HG03064 (cell line): ENCODE data around the gene TP73.

Experiments
- ATAC-seq: cut with Tn5 transposase; IDR thresholded peaks from one replicate; pipeline ENCODE4 v1.9.1; 2021; ENCODE audit warnings: low read depth; ENCODE audit not compliant: unreplicated experiment

Gene TP73

DNA sequence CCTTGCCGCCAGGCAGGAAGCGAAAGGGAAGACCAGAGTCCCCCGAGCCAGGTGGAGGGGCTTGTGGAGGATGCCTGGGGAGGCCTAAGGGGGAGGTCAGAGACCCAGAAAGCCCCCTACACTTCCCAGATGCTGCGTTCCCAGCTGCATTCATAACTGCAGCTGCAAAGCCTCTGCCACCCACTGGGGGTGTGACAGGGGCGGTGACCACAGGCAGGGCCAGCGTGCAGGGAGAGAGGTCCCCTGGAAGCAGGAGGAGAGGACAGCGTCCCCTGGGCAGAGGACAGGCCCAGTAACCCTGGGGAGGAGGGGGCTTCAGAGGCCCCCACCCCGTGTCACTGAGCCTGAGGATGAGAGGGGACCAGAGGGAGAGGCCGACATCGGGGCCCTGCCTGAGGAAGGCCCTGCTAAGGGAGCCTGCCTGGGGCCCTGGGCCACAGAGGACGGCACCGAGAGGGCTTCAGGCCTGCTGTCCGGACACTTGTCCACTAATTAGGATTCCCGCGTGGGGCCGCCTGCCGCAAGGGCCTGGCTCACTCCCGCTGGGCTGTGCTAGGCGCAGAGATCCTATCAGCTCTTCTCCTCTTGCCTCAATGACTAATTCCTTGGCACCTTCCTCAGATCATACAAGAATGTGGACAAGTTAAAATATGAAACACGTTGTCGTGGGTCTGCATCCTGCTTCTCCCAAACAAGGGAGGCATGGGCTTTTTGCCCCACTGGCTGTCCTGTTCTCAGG, 50.8 kb downstream of the TP73 start:
- ATAC-seq: no peak

DNA sequence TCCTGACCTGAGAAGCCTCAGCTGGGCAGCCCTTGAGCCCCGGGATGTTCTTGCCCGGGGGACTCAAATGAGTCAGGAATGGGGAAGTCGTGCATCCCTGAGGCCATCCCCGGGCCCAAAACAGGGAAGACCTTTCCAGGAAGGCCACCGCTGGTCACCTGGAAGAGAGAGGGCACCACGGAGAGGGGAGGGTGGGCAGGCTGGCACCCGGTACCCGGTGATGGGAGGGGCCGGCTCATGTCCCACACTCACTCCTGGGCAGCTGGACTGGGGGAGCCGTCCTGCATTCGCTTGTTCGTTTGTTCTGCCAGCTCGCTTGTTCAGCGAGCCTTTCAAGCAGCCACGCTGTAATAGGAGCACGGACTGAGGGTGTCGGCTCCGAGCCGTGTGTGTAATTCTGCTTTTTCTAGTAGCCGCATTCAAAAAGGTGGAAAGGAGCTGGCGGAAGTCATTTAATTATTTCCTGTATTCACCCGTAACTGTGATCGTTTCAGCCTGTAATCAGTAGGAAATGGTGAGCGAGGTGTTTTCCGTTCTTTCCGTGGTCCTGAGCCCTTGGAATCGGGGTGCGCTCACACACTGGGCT, 51.6 kb downstream of the TP73 start:
- no peak for ATAC-seq

DNA sequence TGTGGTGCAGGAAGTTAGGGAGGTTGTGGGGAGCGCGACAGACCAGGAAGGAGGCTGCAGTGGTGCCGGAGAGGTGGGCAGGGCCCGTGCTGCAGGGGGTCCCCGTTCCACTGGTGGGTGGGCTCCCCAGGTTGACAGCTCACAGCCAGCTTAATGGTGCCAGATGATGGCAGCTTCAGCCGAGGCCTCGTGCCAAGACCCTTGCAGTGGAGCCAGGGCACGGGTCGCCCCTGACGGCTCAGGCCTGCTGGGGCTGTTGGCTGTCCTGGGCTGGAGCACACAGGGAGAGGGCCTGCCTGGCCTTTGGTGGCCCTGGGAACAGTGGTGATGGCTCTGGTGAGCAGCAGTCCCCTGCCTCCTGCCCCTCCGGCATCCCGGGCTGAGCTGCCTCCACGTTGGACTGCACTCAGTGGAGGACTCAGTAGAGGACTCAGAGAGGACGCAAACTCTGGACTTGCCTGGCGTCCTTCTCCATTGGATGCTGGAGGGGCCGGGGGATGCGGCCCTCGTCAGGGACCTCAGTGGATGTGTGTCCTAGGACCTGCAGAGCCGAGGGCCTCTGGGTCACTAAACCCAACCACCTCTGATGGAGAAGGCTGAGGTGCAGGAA, 53.1 kb downstream of the TP73 start:
- ATAC-seq: no peak

- ATAC-seq: no peak
These were observed 54.5 kb downstream of the TP73 start for GRCh38 chr1:3706651-3707297.

DNA sequence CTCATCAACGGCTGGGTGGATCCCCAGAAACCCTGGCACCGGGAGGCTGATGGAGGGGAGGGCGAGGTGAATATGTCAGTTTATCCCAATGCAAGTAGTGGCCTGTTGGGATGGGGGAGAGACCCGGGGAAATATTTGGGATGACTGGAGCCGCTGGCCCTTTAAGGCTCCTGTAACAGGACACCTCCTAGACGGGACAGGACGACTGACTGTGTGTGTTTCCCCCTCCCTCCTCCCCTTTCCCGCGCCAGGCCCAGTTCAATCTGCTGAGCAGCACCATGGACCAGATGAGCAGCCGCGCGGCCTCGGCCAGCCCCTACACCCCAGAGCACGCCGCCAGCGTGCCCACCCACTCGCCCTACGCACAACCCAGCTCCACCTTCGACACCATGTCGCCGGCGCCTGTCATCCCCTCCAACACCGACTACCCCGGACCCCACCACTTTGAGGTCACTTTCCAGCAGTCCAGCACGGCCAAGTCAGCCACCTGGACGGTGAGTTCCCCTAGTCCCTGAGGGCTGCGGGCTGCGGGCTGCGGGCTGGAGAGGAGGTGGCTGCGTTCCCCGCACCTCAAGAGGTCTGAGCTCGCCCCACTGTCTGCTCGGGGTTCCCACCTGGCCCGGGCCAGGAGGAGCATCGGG, 55.1 kb downstream of the TP73 start:
- no peak for ATAC-seq

GRCh38 chr1:3707939-3708328, 55.6 kb downstream of the TP73 start:
- no peak for ATAC-seq

- no peak for ATAC-seq
These were observed 56.5 kb downstream of the TP73 start for GRCh38 chr1:3708791-3709190.

DNA sequence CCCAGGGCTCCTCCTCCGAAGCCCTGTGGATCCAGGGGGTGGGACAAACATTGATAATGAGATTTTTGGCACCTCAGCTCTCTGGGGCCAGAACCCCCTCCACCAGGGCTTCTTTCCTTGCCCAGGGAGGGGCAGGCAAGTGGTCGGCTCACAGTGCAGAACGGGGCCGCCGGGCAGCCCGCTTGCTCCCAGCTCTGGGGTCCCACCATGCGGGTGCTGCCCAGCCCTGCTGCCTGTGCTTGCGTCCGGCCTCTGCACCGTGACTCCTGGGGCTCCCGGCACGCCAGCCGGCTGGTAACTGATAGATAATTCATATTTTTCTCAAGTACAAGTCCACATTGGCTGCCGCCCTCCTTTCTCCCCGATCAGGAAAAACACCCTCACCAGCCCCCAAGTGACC, 57.9 kb downstream of the TP73 start:
- no peak for ATAC-seq

- ATAC-seq: no peak
These were observed 59.1 kb downstream of the TP73 start for GRCh38 chr1:3711381-3711779.

DNA sequence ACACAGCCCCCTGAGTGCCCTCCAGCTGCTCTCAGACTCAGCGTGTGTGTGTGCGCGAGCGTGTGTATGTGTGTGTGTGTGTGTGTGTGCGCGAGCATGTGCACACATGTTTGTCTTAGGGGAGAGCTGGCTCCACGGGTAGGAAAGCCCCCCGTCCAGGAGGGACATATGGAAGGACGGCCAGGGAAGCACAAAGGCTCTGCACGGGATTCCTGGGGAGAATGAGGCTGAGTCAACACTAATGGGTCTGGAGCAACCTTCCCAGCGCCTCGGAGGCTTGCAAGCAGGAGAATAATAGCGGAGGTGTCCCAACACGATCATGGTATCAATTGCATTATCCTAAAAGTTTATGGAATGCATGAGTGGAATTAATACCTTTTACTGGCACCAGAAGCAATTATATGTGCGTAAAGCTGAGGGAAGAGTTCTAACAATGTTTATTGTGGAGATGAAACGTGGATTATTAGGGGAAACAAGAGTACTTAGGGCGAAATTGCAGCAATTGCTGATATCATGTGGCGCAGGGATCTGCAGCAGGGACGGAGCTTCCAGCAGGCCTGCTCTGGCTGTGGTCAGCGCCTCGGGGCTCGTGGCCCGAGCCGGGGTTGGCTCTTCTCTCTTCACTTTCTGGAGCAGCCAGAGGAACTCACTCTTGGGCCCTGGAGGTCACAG, 59.6 kb downstream of the TP73 start:
- no peak for ATAC-seq

DNA sequence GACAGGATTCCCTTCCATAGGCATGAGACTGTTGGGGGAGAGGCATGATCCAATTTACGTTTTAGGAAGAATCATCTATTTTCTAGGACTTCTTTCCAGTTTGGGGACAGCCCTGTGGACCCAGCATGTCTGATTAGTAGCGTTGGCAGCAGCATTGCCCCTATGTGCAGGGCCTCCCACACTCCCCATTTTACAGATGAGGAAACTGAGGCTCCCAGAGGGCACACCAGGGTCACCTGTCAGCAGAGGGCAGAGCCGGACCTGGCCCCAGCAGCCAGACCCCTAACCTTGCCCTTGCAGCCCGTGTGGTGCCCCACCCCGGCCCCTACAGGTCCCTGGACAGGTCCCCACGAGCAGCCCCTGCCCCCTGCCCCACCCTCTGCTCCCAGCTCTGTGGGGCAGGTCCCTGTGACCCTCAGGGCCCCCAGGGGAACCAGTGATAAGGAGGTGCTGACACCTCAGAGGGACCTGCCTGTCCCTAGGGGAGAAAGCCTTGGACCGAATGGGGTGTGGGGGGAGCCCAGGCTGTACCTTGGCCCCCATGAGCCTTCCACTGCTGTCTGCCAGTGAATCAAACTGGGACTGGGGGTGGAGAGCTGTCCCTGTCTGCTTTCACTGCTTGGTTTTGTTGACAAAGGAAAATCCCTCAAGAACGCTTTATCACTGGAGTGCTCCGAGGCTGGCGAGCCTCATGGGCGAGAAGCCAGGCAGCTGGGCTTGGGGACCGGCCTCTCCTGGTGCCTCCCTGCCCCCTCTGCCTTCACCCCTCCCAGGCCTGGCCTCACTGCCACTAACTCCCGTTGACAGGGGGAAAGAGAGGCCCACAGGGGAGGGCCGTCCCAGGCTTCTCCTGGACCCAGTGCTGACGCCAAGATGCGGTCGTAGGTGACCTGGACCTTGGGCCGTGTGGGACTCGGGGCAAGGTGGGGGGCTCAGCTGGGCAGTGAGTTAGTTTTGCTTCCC, 60.5 kb downstream of the TP73 start:
- ATAC-seq: no peak

DNA sequence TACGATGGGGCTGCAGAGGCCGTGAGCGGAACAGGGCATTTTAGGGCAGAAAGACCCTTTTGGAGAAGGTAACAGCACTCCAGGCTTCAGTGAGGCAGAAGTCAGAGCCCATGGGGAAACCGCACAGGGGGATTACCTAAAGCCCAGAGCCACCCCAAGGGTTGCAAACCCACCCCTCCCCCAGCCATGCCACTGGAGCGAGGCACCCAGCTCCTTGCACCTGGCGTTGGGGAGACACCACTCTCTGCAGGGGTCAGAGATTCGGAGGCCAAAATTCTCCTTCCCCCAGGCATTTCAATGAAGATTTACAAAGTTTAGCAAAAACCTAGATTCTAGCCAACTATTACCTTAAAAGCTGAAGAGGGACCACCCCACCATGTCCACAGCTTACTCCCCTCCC, 61.5 kb downstream of the TP73 start:
- no peak for ATAC-seq

- ATAC-seq: no peak
These were observed 62.0 kb downstream of the TP73 start for GRCh38 chr1:3714284-3714741.

DNA sequence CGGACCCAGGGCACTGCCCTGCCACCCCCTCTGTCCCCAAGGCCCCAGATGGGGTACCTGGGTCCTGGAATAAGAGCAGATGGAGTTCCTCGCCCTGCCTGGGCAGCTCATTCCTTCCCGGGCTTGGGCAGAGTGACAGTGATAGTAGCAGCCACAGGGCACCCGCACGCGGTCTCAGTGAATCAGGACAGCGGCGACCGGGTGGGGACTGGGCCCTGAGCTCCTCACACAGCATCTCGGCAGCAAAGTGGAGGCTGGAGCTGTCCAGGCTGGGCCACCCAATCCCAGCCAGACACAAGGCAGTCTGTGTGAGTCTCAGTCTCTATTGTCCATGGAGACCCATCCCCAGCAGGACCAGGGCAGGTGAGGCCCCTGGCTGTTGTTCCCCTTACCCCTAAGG, 62.5 kb downstream of the TP73 start:
- ATAC-seq: no peak

DNA sequence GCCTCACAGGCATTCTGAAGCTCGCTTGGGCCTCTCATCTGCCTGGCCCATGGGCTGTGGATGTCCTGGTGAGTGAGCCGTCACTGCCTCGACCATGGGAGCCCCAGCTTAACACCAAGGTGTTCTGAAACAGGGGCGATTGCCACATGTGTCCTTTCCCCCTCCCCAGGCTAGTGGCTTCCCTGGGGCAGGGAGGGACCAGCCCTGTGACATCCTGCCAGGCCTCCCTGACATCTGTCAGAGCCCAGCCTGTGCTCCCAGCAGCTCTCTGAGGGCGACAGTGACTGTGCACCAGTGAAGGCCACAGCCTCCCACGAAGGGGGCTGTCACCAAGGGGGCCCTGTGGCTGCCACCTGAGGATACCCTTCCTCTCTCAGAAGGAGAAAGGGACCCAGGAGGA, 64.0 kb downstream of the TP73 start:
- ATAC-seq: no peak

DNA sequence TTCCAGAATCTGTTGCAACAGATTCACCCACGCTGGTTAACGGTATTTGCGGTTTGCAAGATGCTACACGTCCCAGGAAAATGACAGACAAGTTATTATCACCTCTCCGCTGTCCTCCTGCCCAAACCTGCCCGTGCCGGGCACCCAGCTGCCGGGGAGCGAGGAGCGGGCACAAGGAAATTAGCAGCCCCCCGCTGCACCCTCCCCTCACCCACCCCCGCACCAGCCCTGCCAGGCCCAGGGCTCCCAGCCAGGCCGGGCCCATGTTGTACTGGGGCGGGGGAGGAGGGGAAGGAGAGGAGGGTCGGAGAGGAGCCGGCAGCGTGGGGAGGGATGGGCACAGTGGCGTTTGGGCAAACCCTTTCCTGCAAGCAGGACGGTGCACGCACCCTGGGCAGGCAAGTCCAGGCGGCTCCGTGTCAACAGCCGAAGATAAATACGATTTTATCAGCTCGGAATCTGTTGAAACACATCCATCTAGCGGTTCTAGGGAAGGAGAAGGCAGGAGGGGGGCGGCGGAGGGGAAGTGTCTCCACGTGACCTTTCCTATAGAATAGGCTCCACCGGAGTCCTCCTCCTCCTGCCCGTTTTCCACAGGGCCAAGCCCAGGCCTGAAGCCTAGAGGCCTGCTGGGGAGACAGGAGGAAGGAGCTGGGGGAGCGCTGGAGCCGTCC, 64.9 kb downstream of the TP73 start:
- no peak for ATAC-seq

- ATAC-seq: no peak
These were observed 65.6 kb downstream of the TP73 start for GRCh38 chr1:3717715-3718601.

DNA sequence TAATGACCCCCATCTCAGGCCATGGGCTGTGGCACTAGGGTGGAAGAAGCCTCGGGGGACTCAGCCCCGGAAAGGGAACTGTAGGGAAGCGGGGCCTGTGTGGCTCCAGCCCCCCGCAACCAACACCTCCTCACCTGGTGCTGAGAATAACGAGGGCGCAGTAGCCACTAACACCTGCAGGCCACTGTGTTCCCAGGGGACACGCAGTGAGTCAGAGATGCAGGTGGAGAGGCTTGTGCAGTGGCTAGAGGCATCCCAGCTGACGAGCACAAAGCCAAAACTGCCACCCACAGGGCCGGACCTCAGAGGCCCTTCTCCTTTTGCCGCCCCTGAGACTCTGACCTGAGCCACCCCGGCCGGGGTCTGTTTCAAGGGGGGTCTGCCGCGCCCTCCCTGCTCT, 66.4 kb downstream of the TP73 start:
- no peak for ATAC-seq
